Hematopoietic multipotent progenitor cell (in vitro differentiated cells): ENCODE measurements around the gene CAPN14. TPM values are rescaled to one million over a fixed set of nuclear protein-coding genes. Genes with fewer than 3 reads are reported as not detected.

Experiments
- DNase-seq, 3 donors: peaks; one replicate each; pipeline ENCODE4 v3.0.0-alpha.2; 2011 to 2015; ENCODE audit warnings: low read depth in 2 of 3, low spot score in 2 of 3
- total RNA-seq: library from RNA; depleted of rRNA; stranded (reverse); fragments of >200 nt; gene quantifications from one replicate; pipeline ENCODE4 v1.2.3, GENCODE V29; 2012

The CAPN14 gene
- 1.9 TPM for total RNA-seq

DNA sequence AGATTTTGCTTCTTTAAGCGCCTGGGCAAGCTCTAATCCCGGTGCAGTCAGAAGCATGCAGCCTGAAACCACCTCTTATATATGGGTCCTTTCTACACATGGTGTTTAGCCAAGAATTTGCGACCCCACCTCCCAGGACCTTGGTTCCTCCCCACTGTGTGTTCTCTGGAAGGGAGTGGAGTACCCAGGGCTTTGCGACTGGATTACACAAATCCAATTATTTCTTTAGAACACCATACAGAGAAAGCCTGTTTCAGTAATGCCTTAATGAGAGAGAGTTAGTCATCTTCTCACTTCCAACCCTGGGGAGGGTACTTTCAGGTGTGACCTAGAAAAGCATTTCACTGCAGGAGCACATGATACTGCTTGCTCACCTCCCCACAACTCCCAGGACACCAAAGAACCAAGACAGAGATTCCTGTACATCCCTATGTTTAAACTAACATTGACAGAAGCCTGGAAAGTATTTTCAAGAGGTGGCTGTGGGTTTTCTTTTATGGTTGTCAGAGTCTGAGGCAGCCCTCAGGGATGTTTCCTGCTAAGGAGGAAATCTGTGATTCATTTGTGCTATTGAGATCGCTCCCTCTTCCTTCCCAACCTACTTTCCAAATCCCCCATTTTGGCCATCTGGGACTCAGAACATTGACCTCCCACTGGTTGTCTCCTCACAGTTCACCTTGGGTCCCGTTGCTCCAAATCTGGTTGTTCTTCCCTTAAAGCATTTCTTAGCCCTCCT is at the start of gene CAPN14:
TSS of gene CAPN14 (minus strand) at position 51 of the 736 bp plus-strand sequence. CDS start 12,068 bp downstream, outside the sequence.
- no peak for DNase-seq

- DNase-seq: no peak
Observed at GRCh38 chr2:31266804-31267203, 49.5 kb upstream of the CAPN14 start.

- no peak for DNase-seq
Observed at GRCh38 chr2:31265234-31265633, 47.9 kb upstream of the CAPN14 start.

GRCh38 chr2:31263636-31264190 is 46.4 kb upstream of the CAPN14 start:
- DNase-seq: no peak

DNA sequence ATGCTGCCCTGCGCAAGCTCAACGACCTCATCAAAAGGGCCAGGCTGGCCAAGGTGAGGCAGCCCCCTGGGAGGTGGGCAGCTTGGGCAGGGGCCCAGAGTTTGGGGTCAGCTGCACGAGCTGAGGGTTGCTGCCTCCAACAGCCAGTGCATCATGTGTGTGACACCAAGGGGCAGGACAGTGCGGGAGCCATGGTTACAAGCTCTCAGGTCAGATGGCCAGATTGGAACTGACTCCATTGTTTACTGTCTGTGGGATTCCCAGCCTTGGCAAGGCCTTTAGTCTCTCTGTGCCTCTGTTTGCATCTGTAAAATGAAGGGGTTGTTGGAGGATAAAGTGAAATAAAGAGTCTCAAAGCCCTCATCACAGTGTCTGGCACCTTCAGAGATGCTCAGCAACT is 43.6 kb upstream of the CAPN14 start:
- DNase-seq: no peak

DNA sequence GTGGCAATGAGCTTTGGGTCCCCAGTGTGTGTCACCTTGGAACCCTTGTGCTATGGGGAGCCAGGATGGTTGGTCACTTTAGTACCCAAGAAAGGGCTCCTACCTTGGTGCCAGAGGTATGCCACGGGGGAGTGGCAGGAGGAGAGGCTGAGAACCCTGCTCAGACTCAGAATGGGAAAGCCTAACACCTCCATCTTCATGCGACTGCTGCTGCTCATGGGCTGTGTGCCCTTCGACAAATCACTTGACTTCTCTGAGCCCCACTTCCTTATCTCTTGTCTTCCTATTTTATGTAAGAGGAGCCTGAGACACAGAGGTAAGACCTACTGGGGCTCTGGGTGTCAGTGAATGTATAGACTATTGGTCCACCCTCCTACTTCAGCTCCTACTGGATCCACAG is 41.8 kb upstream of the CAPN14 start:
- no peak for DNase-seq

DNA sequence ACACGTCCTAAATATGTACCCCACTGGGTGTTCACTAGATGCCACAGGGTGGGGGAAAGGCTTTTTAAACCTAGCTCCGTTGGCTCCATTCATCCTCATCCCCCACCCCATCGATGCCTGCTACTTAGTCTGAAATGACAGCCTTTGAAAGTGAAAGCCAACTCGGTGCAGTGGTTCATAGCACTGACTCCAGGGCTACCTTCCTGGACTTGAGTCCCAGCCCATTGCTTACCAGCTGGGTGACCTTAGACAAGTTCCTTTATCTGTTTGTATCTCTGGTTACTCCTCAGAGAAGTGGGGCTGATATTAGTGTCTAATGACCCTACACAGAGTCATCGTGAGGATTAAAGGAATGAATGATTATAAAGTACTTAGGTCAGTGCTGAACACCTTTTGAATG is 41.0 kb upstream of the CAPN14 start:
- no peak for DNase-seq

DNA sequence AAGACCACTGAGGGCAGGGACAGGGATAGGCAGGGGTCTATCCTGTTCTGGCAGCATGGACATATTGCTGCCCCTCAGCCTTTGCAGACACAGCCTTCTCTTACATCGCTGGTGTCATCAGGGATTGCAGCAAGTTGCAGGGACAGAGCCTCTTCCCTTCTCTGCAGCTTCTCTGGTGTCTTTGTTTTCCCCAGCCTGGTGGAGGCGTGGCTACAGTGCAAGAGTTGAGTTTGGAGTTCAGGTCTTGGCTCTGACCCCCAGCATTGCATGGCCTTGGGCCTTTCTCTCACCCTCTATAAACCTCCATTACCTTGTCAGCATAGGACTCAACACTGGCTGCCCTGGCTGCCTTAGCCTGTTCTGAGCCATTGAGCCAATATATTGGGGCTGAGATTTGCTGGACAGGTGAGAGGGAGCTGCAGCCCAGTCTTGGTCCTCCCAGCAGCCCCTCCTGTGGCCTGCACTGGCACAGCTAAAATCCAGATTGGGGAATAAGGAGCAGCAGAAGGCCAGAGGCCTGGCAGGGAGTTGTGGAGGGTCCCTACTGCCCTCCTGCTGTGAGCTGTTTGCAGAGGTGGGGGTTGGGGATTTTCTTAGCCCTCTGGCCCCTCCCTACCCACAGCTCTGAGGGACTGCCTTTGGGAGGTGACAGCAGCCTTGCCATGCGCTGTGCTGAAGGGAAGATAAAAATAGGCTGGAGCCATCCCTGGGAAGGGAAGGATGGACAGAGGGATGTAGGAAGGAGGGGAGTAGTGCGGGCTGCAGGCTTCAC is 39.5 kb upstream of the CAPN14 start:
- DNase-seq: no peak

GRCh38 chr2:31255911-31256571 is 38.7 kb upstream of the CAPN14 start:
- no peak for DNase-seq

GRCh38 chr2:31254237-31255203 is 37.2 kb upstream of the CAPN14 start:
- DNase-seq: no peak

DNA sequence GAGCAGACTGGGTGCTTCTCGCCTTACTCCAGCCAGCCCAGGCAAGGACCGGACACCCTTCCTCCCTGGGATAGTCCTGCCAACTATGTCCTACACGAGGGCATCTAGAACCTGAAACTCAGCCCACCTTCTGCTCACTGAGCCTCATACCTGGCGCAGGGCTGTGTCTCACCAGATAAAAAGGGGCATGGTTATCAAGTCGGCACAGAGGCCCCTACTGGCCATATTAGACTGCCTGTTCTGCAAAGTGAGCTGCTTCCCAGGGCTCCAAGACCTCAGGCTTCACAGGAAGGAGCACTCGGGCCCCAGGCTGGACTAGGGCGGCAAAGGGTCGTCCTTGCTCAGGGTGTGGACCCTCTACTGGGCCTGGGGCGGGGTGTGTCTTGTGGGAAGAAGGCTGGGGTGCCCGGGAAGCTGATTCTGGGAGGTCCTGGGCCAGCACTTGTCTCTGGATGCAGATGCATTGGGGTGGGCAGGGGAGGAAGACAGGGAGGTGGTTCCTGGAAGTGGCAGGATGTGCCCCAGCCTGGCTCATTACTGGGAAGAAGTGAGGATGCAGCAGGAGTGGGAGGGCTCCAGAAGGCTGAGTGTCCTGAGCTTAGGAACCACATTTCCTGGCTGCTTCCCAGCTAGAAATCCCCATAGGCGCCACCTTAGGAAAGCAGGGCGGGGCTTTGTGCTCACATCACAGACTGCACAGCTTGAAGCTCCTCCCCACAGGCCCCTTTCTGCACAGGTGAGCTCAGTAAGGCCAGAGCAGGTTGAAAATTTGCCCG is 36.2 kb upstream of the CAPN14 start:
- no peak for DNase-seq

GRCh38 chr2:31251851-31252250 is 34.5 kb upstream of the CAPN14 start:
- DNase-seq: no peak

GRCh38 chr2:31251018-31251417 is 33.7 kb upstream of the CAPN14 start:
- no peak for DNase-seq

DNA sequence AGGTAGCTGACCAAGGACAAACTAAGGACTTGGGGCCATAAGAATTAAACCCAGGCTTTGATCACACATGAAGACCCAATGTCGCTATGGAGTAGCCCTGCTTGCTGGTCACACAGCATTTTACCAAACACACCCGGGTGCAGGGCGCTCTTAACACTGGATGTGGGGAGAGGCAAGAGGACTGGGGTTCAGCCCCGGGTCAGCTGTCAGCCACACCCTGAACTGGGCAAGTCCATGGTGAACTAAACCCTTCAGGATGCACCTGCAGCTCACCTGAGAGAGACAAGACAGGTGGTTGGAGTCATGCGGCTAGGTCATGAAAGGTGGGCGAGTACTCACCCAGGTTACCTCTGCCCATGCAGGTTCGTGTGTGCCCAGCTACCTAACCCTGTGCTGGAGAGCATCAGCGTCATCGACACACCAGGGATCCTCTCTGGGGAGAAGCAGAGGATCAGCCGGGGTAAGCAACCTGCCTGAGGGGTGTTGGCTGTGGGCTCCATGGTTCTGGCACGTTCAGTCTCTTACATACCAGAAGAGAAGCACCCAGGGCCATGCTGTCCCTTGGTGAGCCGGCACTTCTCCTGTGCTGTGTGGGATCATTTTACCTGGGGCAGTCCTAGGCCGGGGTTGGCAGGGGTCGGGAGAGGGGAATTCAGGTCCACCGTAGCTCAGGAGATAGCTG is 31.8 kb upstream of the CAPN14 start:
- DNase-seq: no peak

DNA sequence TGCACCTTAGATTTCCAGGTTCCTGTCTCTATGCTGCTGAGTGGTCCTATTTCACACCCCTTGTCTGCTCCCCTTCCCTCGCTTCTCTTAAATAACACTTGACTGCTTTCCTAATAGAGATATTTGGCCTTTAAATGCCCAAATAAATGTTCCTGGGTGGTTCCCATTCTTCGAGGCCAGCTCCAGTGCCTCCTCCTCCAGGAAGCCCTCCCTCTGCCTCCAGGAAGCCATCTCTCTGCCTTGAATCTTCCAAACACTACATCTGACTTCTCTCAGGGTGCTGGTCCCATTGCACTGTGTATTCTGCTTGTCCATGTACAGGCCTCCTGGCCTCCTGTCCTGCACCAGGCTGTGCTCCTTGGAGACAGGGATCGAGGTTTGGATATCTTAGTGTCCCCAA is 30.8 kb upstream of the CAPN14 start:
- no peak for DNase-seq

DNA sequence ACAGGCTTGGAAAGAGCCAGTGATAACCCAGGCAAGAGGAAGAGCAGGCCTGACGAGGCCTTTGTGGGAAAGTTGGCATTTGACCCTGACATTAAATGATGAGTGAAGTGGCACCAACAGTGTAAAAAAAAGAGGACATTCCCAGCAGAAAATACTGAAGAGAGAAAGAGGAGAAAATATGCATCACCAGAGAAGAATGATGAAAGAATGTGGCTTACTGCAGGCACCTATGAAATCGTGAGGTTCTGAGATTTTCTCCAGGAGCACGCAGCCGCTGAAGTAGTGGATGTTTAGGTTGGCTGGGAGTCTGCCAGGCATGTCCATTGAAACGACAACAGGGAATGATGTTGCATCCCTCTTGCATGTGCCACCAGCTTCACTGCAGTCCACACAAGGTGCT is 30.4 kb upstream of the CAPN14 start:
- DNase-seq: no peak

DNA sequence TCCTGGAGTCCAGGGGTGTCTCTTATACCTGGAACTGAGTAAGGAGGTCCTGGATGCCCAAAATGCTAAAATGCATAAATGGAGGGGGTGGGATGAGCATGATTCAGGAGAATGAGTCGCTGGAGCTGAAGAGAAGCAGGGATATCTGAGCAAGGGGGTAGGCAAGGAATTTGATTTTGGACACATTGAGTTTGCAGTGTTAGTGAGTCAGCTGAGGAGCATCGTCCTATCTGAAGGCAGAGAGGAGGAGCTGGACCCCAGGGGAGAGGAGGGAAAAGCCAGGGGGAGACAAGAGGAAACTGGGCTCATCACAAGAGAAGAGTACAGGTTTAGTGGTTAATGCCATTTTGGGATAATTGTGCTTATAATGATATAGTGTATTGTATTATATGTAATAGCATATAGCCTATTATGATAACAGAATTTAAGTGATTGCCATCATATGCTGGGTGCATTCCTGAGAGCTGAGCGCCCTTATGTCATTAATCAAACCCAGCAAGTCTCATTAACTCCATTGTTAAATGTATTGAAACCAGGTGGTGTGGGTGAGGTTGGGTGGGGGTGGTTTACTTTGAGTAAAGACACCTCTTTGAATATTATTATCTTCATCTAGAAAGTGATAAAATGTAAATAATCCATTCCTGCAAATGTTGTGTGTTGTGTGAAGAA is 29.0 kb upstream of the CAPN14 start:
- DNase-seq: no peak

- DNase-seq: no peak
Observed at GRCh38 chr2:31244101-31244500, 26.8 kb upstream of the CAPN14 start.
